IPS-NIHi7 (cell line): ENCODE results near the gene OR4F15.

ENCODE experiments used
- DNase-seq: peaks from one replicate; pipeline ENCODE4 v3.0.0; 2012; ENCODE audit warnings: mixed read lengths; ENCODE audit errors: extremely low spot score

The OR4F15 gene

GRCh38 chr15:101804375-101804774 is 7.6 kb upstream of the OR4F15 start:
- no peak for DNase-seq

- DNase-seq, result no peak
Observed at GRCh38 chr15:101804941-101805340, 7.1 kb upstream of the OR4F15 start.

DNA sequence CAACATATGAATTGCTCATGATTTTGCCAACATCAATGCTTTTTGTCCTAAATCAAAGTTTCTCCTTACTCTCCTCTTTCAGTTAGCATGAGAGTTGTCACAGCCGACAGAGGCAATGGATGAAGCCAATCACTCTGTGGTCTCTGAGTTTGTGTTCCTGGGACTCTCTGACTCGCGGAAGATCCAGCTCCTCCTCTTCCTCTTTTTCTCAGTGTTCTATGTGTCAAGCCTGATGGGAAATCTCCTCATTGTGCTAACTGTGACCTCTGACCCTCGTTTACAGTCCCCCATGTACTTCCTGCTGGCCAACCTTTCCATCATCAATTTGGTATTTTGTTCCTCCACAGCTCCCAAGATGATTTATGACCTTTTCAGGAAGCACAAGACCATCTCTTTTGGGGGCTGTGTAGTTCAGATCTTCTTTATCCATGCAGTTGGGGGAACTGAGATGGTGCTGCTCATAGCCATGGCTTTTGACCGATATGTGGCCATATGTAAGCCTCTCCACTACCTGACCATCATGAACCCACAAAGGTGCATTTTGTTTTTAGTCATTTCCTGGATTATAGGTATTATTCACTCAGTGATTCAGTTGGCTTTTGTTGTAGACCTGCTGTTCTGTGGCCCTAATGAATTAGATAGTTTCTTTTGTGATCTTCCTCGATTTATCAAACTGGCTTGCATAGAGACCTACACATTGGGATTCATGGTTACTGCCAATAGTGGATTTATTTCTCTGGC is 6.2 kb upstream of the OR4F15 start:
- DNase-seq, result no peak

DNA sequence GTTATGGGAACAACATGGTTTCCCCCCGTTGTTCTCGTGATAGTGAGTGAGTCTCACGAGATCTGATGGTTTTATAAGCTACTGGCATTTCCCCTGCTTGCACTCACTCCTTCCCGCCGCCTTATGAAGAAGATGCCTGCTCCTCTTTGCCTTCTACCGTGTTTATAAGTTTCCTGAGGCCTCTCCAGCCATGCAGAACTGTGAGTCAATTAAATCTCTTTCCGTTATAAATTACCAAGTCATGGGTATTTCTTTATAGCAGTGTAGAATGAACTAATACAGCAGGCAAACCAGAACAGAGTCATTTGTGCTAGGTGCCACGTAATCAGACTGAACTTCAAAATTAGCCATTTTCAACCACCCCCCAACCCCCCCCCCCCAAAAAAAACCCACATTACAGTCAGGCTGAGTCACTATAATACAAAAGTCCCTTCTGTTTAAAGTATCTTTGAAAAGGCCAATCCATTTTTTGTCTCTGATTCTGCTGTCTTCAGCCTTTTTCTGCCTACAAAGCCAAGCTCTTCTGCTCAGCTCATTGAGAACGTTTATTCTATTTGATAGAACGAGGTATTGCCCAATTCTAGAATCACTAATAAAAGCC is 4.6 kb upstream of the OR4F15 start:
- no peak for DNase-seq

DNA sequence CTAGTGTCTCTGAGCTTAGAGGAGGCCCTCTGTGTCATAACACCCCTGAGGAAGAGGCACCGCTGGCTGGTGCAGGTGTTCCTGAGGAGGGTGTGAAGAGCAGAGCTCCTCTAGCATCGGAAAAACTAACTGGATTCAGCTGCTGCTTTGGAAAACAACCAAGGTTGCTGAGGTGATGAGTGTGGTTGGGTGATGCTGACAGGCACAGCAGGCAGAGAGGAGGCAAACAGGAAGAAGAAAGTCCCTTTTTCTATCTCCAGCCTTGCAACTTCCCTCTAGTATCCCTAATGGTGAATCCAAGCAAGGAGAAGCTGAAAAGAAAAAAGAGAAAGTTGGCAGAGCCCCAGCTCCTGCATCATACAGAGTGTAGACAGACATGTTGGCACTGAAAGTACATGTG is 3.8 kb upstream of the OR4F15 start:
- DNase-seq, result no peak

DNA sequence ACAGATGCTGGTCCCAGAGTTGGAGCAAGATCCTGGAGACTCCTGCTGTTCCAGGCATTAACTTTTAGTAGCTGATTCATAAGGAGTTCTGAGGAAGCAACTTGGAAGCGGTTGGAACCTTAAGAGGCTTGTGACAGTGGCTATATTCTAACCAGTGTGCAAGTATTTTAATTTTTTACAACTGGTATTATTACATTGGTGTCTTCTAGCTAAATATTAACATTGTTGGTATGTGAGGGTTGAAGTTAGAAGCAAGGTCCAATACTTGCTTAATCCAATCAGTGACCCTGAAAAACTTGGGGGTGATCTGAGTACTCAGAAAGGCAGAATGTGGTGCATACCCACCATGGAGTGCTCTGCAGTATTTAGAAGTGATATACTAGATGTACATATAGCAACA is 1.5 kb upstream of the OR4F15 start:
- no peak for DNase-seq

DNA sequence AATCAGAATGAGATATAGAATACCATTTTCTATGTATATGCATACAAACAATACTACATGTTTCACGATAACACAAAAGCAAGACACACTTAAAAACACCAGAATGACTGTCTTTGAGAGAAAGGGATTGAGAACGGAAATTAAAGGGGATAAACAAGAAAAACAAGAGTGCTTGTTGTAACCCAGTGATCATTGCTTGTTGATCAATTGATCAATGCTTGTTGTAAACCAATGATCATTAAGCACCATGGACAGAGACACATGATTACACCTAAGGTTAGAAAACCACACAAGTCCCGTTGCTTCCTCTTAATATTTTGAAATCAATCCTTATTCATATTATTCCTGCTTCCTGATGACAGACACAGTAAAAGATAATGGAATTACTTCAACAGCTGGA is 1.1 kb upstream of the OR4F15 start:
- DNase-seq, result peak; percentile 31

DNA sequence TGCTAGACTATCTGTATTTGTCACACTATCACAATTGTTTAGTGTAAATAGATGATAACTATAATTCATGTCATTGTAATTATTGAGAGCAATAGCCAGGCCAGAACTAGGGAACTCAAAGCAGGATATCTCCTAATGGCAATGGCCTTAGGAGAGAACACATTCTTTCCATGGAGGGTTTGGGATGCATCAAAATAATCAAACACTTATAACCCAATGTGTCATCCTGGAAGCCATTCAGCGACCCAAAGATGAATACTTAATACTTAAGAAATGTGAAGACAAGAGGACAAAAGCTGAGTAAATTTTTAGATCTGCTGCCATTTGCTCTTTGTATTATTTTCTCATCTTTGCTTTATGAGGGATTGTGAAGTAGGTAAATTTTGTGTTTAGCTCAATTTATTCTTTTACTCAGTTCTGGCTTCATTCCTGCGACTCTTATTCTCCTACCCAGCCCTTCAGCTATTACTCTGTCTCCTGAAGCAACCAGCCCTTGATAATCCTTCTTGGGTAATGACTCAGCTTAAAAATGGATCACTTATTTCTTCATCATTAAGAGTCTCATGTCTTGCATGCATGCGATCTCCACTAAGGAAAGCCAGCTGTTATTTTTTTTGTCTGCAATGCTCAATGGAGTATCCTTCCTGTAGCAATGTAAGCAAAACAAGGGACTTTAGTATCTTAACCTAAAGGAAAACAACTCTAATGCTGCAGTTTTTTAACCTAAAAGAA is 2.0 kb downstream of the OR4F15 start:
- no peak for DNase-seq

DNA sequence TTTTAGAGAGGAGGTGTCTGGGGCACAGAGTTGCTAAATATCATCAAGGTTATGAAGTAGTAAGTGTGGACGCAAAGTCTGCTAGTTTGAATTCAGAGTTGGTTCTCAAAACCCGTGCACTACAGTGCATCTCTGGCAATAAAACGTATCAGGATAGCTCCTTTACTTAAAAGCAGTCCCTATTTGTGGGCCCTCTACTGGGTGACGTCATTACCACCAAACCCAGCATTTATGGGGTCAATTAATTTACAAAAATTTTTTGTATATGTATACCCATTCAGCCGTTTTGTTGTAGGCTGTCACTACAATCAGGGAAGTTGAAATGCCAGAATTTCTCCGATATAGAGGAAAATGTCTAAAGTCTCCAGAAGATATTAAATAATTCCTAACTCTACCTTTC is 8.8 kb downstream of the OR4F15 start:
- DNase-seq, result no peak

- no peak for DNase-seq
Observed at GRCh38 chr15:101827257-101827656, 15.3 kb downstream of the OR4F15 start.

GRCh38 chr15:101828774-101829173 is 16.8 kb downstream of the OR4F15 start:
- no peak for DNase-seq

GRCh38 chr15:101841656-101842055 is 29.7 kb downstream of the OR4F15 start:
- DNase-seq, result no peak

- no peak for DNase-seq
Observed at GRCh38 chr15:101844916-101845315, 32.9 kb downstream of the OR4F15 start.

- no peak for DNase-seq
Observed at GRCh38 chr15:101852356-101852755, 40.4 kb downstream of the OR4F15 start.
